GM21360 (cell line): ENCODE data around the gene NDUFA13.
A peak's percentile ranks its signal among the peaks of the same experiment; 100 is the strongest.

Source experiments
- ATAC-seq: cut with Tn5 transposase; IDR thresholded peaks from one replicate; pipeline ENCODE4 v1.9.1; 2021; ENCODE audit warnings: mild to moderate bottlenecking, moderate library complexity; ENCODE audit not compliant: unreplicated experiment

NDUFA13 gene

GRCh38 chr19:19531951-19532805 lies 16.2 kb downstream of the NDUFA13 start:
- peak; percentile 54 for ATAC-seq

- no peak for ATAC-seq
These were observed 17.0 kb downstream of the NDUFA13 start for GRCh38 chr19:19532806-19533701.

- no peak for ATAC-seq
These were observed 17.8 kb downstream of the NDUFA13 start for GRCh38 chr19:19533841-19534240.

- ATAC-seq, result no peak
These were observed 18.7 kb downstream of the NDUFA13 start for GRCh38 chr19:19534556-19535265.

- ATAC-seq, result no peak
These were observed 19.5 kb downstream of the NDUFA13 start for GRCh38 chr19:19535311-19536191.

- ATAC-seq, result no peak
These were observed 21.3 kb downstream of the NDUFA13 start for GRCh38 chr19:19537075-19538048.

GRCh38 chr19:19538061-19538784 lies 22.2 kb downstream of the NDUFA13 start, which contains the start of gene CILP2:
TSS of gene CILP2 (plus strand) at chr19:19538265. CDS start at chr19:19538350, 85 bp downstream.
- ATAC-seq, result no peak

- ATAC-seq, result no peak
These were observed 22.8 kb downstream of the NDUFA13 start for GRCh38 chr19:19538785-19539166.

GRCh38 chr19:19539698-19540063 lies 23.7 kb downstream of the NDUFA13 start:
- no peak for ATAC-seq

- no peak for ATAC-seq
These were observed 24.2 kb downstream of the NDUFA13 start for GRCh38 chr19:19540064-19540714.

- peak; percentile 63 for ATAC-seq
These were observed 24.9 kb downstream of the NDUFA13 start for GRCh38 chr19:19540715-19541515.

GRCh38 chr19:19541616-19542015 lies 25.6 kb downstream of the NDUFA13 start:
- ATAC-seq, result no peak

GRCh38 chr19:19542507-19542906 lies 26.5 kb downstream of the NDUFA13 start:
- no peak for ATAC-seq

GRCh38 chr19:19543101-19543500 lies 27.1 kb downstream of the NDUFA13 start:
- ATAC-seq, result no peak

- ATAC-seq, result no peak
These were observed 27.6 kb downstream of the NDUFA13 start for GRCh38 chr19:19543640-19544039.

- no peak for ATAC-seq
These were observed 28.4 kb downstream of the NDUFA13 start for GRCh38 chr19:19544257-19544953.
